Lung microvascular endothelial cell (primary cell): Measurements from ENCODE around the gene DOCK4. TPM values are rescaled to one million over a fixed set of nuclear protein-coding genes. Genes with fewer than 3 reads are reported as not detected.
"Not testable (repeated sequence)": the region's sequence is repeated elsewhere in the genome, so short reads cannot be mapped to it uniquely, and the experiment has no call there.

Experiments used
- DNase-seq, 2 donors: peaks; one replicate each; pipeline versions ENCODE4 v3.0.0 to v3.0.0-alpha.2; 2010; ENCODE audit warnings: low read depth in 2 of 2
- total RNA-seq: library from RNA; depleted of rRNA; stranded (reverse); fragments of >200 nt; gene quantifications from 2 replicates; pipeline ENCODE4 v1.2.1, GENCODE V29; 2014

DOCK4 gene
- total RNA-seq, 1 donor from 2014 or later: 57.1 TPM

- not testable (repeated sequence) for DNase-seq
These were observed 297.5 kb downstream of the DOCK4 start for GRCh38 chr7:111908673-111909072.

GRCh38 chr7:111903797-111904196 is 302.4 kb downstream of the DOCK4 start:
- no peak for DNase-seq

- no peak for DNase-seq
These were observed 303.2 kb downstream of the DOCK4 start for GRCh38 chr7:111903016-111903415.

- DNase-seq: no peak
These were observed 305.9 kb downstream of the DOCK4 start for GRCh38 chr7:111900283-111900682.

GRCh38 chr7:111895049-111895448 is 311.1 kb downstream of the DOCK4 start:
- no peak for DNase-seq

- DNase-seq: no peak
These were observed 311.7 kb downstream of the DOCK4 start for GRCh38 chr7:111894518-111894917.

GRCh38 chr7:111893190-111893589 is 313.0 kb downstream of the DOCK4 start:
- DNase-seq: no peak

- DNase-seq: no peak
These were observed 313.6 kb downstream of the DOCK4 start for GRCh38 chr7:111892588-111892987.

- peak in 1 of 2 donors; percentile 63 for DNase-seq
These were observed 318.5 kb downstream of the DOCK4 start for GRCh38 chr7:111887734-111888133.

- DNase-seq: no peak
These were observed 320.0 kb downstream of the DOCK4 start for GRCh38 chr7:111886233-111886632.

GRCh38 chr7:111883241-111883640 is 323.0 kb downstream of the DOCK4 start:
- no peak for DNase-seq

- DNase-seq: no peak
These were observed 327.4 kb downstream of the DOCK4 start for GRCh38 chr7:111878785-111879184.

GRCh38 chr7:111877931-111878330 is 328.3 kb downstream of the DOCK4 start:
- no peak for DNase-seq

GRCh38 chr7:111873963-111874690 is 332.1 kb downstream of the DOCK4 start:
- peak; percentile 56 to 65 for DNase-seq

GRCh38 chr7:111873326-111873646 is 332.9 kb downstream of the DOCK4 start:
- no peak for DNase-seq

GRCh38 chr7:111872450-111873325 is 333.5 kb downstream of the DOCK4 start:
- DNase-seq: no peak

- no peak for DNase-seq
These were observed 334.9 kb downstream of the DOCK4 start for GRCh38 chr7:111871283-111871682.

GRCh38 chr7:111869280-111869679 is 336.9 kb downstream of the DOCK4 start:
- no peak for DNase-seq

GRCh38 chr7:111867348-111867931 is 338.8 kb downstream of the DOCK4 start:
- peak in 1 of 2 donors; percentile 20 for DNase-seq

GRCh38 chr7:111866787-111867186 is 339.4 kb downstream of the DOCK4 start:
- no peak for DNase-seq

GRCh38 chr7:111865430-111865829 is 340.8 kb downstream of the DOCK4 start:
- no peak for DNase-seq

- no peak for DNase-seq
These were observed 341.8 kb downstream of the DOCK4 start for GRCh38 chr7:111864291-111864976.
